ENCODE data around the gene HIP1.
"Not testable (repeated sequence)": the region's sequence is repeated elsewhere in the genome, so short reads cannot be mapped to it uniquely, and the experiment has no call there.

- not testable (repeated sequence) for TF ChIP-seq POLR2A (IDR thresholded peaks at IDR 0.05; ENCODE audit: low read depth); CTCF (IDR thresholded peaks at IDR 0.05); POLR2AphosphoS5 (IDR thresholded peaks at IDR 0.05)
Measured at GRCh38 chr7:75632587-75632986, 106.2 kb downstream of the HIP1 start.

All from esophagus muscularis mucosa (tissue), 3 donors.